Esophagus squamous epithelium (tissue), 4 donors: ENCODE data around the gene UVRAG.

Source experiments
- CTCF ChIP-seq, 6 experiments: fragments of 450-650 bp in 4 of 6; fragments of 200-600 bp in 2 of 6; sonication (generic) in 2 of 6; IDR thresholded peaks; one replicate each; pipeline ENCODE4 v1.5.1; 2016 to 2019; ENCODE audit warnings: antibody characterized with exemption in 6 of 6, mild to moderate bottlenecking in 4 of 6, moderate library complexity in 4 of 6
- POLR2A ChIP-seq, 4 donors: fragments of 450-650 bp; IDR thresholded peaks; one replicate each; pipeline ENCODE4 v1.6.1; 2017; ENCODE audit warnings: antibody characterized with exemption in 4 of 4, mild to moderate bottlenecking in 4 of 4, moderate library complexity in 3 of 4

GRCh38 chr11:75790986-75791385 lies 24.0 kb upstream of the UVRAG start:
- TF ChIP-seq CTCF (IDR thresholded peaks at IDR 0.05): no peak
- TF ChIP-seq POLR2A (IDR thresholded peaks at IDR 0.05): no peak
